ENCODE results near the gene NCOR2. TPM values are rescaled to one million over a fixed set of nuclear protein-coding genes. Genes with fewer than 3 reads are reported as not detected.

The NCOR2 gene
- total RNA-seq, 1 donor, result 45.2 TPM

GRCh38 chr12:124593851-124594401 lies 26.5 kb upstream of the NCOR2 start:
- Histone ChIP-seq H2AFZ (ENCODE audit: low read length) (no peak overlapping the region), H3K79me2 (ENCODE audit: insufficient read depth, low read length) (no peaks in the 10 kb centered on the region), H3K4me1 (ENCODE audit: insufficient read depth, low read length) (peaks cover 19% of the 10 kb centered on the region), H3K4me2 (ENCODE audit: insufficient read depth, low read length) (no peak overlapping the region), H4K20me1 (ENCODE audit: insufficient read depth, low read length) (no peaks in the 10 kb centered on the region), H3K27me3 (ENCODE audit: insufficient read depth, low read length) (no peaks in the 10 kb centered on the region), H3K4me3 (ENCODE audit: insufficient read depth, low read length) (no peak overlapping the region), H3K36me3 (ENCODE audit: insufficient read depth, low read length) (no peaks in the 10 kb centered on the region), H3K27ac (ENCODE audit: low read depth, low read length) (no peak overlapping the region), H3K9me3 (ENCODE audit: low read depth, low read length) (no peaks in the 10 kb centered on the region)
- DNase-seq (ENCODE audit: insufficient read length, low spot score, missing footprints), result no peak
- no peak for TF ChIP-seq CTCF (IDR thresholded peaks at IDR 0.05; ENCODE audit: extremely low read depth, low read depth, low read length)

GRCh38 chr12:124593176-124593575 lies 25.8 kb upstream of the NCOR2 start:
- no peak overlapping the region for H3K4me2 ChIP-seq (ENCODE audit: insufficient read depth, low read length)
- H4K20me1 ChIP-seq (ENCODE audit: insufficient read depth, low read length), result no peaks in the 10 kb centered on the region
- H3K4me1 ChIP-seq (ENCODE audit: insufficient read depth, low read length), result peaks cover 24% of the 10 kb centered on the region
- H3K4me3 ChIP-seq (ENCODE audit: insufficient read depth, low read length), result no peak overlapping the region
- peak; percentile 74 for DNase-seq (ENCODE audit: insufficient read length, low spot score, missing footprints)
- H3K9me3 ChIP-seq (ENCODE audit: low read depth, low read length), result no peaks in the 10 kb centered on the region
- H3K27me3 ChIP-seq (ENCODE audit: insufficient read depth, low read length), result no peaks in the 10 kb centered on the region
- H3K36me3 ChIP-seq (ENCODE audit: insufficient read depth, low read length), result no peaks in the 10 kb centered on the region
- H3K27ac ChIP-seq (ENCODE audit: low read depth, low read length), result no peak overlapping the region
- H3K79me2 ChIP-seq (ENCODE audit: insufficient read depth, low read length), result no peaks in the 10 kb centered on the region
- H2AFZ ChIP-seq (ENCODE audit: low read length), result no peak overlapping the region
- TF ChIP-seq CTCF (IDR thresholded peaks at IDR 0.05; ENCODE audit: extremely low read depth, low read depth, low read length), result no peak

GRCh38 chr12:124592481-124593160 lies 25.2 kb upstream of the NCOR2 start:
- Histone ChIP-seq H3K36me3 (ENCODE audit: insufficient read depth, low read length) (no peaks in the 10 kb centered on the region), H2AFZ (ENCODE audit: low read length) (peak overlapping the region; percentile 70), H4K20me1 (ENCODE audit: insufficient read depth, low read length) (no peaks in the 10 kb centered on the region), H3K27ac (ENCODE audit: low read depth, low read length) (peak overlapping the region; percentile 57), H3K4me3 (ENCODE audit: insufficient read depth, low read length) (no peak overlapping the region), H3K4me2 (ENCODE audit: insufficient read depth, low read length) (no peak overlapping the region), H3K27me3 (ENCODE audit: insufficient read depth, low read length) (no peaks in the 10 kb centered on the region), H3K79me2 (ENCODE audit: insufficient read depth, low read length) (no peaks in the 10 kb centered on the region), H3K4me1 (ENCODE audit: insufficient read depth, low read length) (peaks cover 24% of the 10 kb centered on the region), H3K9me3 (ENCODE audit: low read depth, low read length) (no peaks in the 10 kb centered on the region)
- peak; percentile 57 for DNase-seq (ENCODE audit: insufficient read length, low spot score, missing footprints)
- TF ChIP-seq CTCF (IDR thresholded peaks at IDR 0.05; ENCODE audit: extremely low read depth, low read depth, low read length), result no peak

- H2AFZ ChIP-seq (ENCODE audit: low read length), result peak overlapping the region; percentile 70
- no peak for TF ChIP-seq CTCF (IDR thresholded peaks at IDR 0.05; ENCODE audit: extremely low read depth, low read depth, low read length)
- peaks cover 3% of the 10 kb centered on the region for H3K27me3 ChIP-seq (ENCODE audit: insufficient read depth, low read length)
- H3K9me3 ChIP-seq (ENCODE audit: low read depth, low read length), result no peaks in the 10 kb centered on the region
- no peak overlapping the region for H3K4me2 ChIP-seq (ENCODE audit: insufficient read depth, low read length)
- H3K4me3 ChIP-seq (ENCODE audit: insufficient read depth, low read length), result no peak overlapping the region
- H3K27ac ChIP-seq (ENCODE audit: low read depth, low read length), result peak overlapping the region; percentile 57
- no peaks in the 10 kb centered on the region for H4K20me1 ChIP-seq (ENCODE audit: insufficient read depth, low read length)
- peaks cover 24% of the 10 kb centered on the region for H3K4me1 ChIP-seq (ENCODE audit: insufficient read depth, low read length)
- DNase-seq (ENCODE audit: insufficient read length, low spot score, missing footprints), result peak; percentile 93
- H3K79me2 ChIP-seq (ENCODE audit: insufficient read depth, low read length), result no peaks in the 10 kb centered on the region
- H3K36me3 ChIP-seq (ENCODE audit: insufficient read depth, low read length), result no peaks in the 10 kb centered on the region
Measured at GRCh38 chr12:124592050-124592449, 24.6 kb upstream of the NCOR2 start.

Measured in osteoblast (primary cell).